ENCODE measurements around the gene ECI2.

Gene ECI2

GRCh38 chr6:4084444-4085331, 50.7 kb downstream of the ECI2 start:
- Histone ChIP-seq H3K9me3 (ENCODE audit: control insufficient read depth, low read length) (no peaks in the 10 kb centered on the region), H3K36me3 (ENCODE audit: control insufficient read depth, insufficient read depth, low read length) (no peaks in the 10 kb centered on the region), H3K27me3 (ENCODE audit: control insufficient read depth, insufficient read depth, low read length, poor library complexity, severe bottlenecking) (no peaks in the 10 kb centered on the region), H3K27ac (ENCODE audit: insufficient read depth, low read depth, low read length, poor library complexity, severe bottlenecking) (no peak overlapping the region), H3K4me1 (ENCODE audit: control insufficient read depth, insufficient read depth, low read length) (no peaks in the 10 kb centered on the region), H3K4me3 (ENCODE audit: insufficient read depth, low read depth, low read length) (no peak overlapping the region)
- 78 to 83% methylated on average over 6 to 8 of the region's 9 CpGs for WGBS, 2 experiments

GRCh38 chr6:4078691-4079471, 56.5 kb downstream of the ECI2 start, which contains the start of gene FAM217A:
Gene FAM217A (minus strand): TSS chr6:4079137. CDS start chr6:4077414, 1,723 bp downstream.
- Histone ChIP-seq H3K9me3 (ENCODE audit: control insufficient read depth, low read length) (no peaks in the 10 kb centered on the region), H3K4me1 (ENCODE audit: control insufficient read depth, insufficient read depth, low read length) (no peaks in the 10 kb centered on the region), H3K4me3 (ENCODE audit: insufficient read depth, low read depth, low read length) (no peak within 1 kb of the TSS), H3K27ac (ENCODE audit: insufficient read depth, low read depth, low read length, poor library complexity, severe bottlenecking) (no peak within 1 kb of the TSS), H3K36me3 (ENCODE audit: control insufficient read depth, insufficient read depth, low read length) (no peaks in the 10 kb centered on the region), H3K27me3 (ENCODE audit: control insufficient read depth, insufficient read depth, low read length, poor library complexity, severe bottlenecking) (no peaks in the 10 kb centered on the region)
- WGBS, 2 experiments = 95% methylated on average over 91 of the region's 91 CpGs

DNA sequence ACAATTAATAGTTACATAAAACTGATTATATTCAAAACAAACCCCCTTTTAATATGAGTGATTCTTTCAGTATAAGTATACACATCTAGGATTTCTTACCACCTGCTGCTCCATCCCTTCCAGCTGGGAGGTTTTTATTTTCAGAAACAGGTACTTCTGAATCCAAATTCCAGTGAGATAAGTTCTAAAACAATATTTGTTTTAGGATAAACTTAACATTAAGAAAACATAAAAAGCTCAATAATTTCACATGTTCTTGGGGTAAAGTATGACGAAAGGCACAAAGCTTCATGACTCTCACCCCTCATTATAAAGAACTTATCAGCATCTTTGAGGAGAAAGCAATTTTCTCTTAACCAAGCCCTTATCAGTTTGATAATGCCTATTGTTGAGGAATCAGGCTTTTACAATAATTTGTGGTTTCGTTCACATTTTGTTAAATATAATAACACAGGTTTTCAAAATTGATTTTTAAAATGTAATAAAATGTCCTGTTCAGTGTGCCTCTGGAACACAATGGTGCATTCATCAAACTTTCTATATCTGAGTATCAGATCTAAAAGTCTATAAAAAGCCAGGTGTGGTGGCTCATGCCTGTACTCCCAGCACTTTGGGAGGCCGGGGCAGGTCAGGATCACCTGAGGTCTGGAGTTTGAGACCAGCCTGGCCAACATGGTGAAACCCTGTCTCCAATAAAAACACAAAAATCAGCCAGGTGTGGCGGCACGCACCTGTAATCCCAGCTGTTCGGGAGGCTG, 60.7 kb downstream of the ECI2 start:
- Histone ChIP-seq H3K4me1 (ENCODE audit: control insufficient read depth, insufficient read depth, low read length) (no peaks in the 10 kb centered on the region), H3K36me3 (ENCODE audit: control insufficient read depth, insufficient read depth, low read length) (no peaks in the 10 kb centered on the region), H3K27me3 (ENCODE audit: control insufficient read depth, insufficient read depth, low read length, poor library complexity, severe bottlenecking) (no peaks in the 10 kb centered on the region), H3K9me3 (ENCODE audit: control insufficient read depth, low read length) (no peaks in the 10 kb centered on the region), H3K4me3 (ENCODE audit: insufficient read depth, low read depth, low read length) (no peak overlapping the region), H3K27ac (ENCODE audit: insufficient read depth, low read depth, low read length, poor library complexity, severe bottlenecking) (no peak overlapping the region)
- 95 to 98% methylated on average over 5 of the region's 6 CpGs for WGBS, 2 experiments

DNA sequence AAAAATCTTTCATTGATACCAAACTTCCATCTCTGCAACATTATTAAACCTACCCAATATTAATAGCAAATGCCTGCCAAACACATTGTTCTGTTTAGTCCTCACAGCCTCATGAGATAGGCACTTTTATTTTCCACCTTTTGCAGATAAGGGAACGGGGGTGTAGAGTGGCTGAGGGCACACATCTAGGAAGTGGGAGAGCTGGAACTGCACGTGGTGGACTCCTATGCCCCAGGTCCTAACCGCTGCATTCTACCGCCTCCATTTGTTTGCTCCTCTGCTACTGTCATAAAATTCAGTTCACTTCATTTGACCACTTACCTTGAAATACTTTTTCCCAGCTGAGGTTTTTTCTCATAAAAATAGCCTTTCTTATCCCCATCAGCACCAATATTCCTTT, 64.0 kb downstream of the ECI2 start:
- Histone ChIP-seq H3K27ac (ENCODE audit: insufficient read depth, low read depth, low read length, poor library complexity, severe bottlenecking) (no peak overlapping the region), H3K4me3 (ENCODE audit: insufficient read depth, low read depth, low read length) (no peak overlapping the region), H3K36me3 (ENCODE audit: control insufficient read depth, insufficient read depth, low read length) (no peaks in the 10 kb centered on the region), H3K4me1 (ENCODE audit: control insufficient read depth, insufficient read depth, low read length) (no peaks in the 10 kb centered on the region), H3K27me3 (ENCODE audit: control insufficient read depth, insufficient read depth, low read length, poor library complexity, severe bottlenecking) (no peaks in the 10 kb centered on the region), H3K9me3 (ENCODE audit: control insufficient read depth, low read length) (no peaks in the 10 kb centered on the region)
- WGBS, 2 experiments = 84 to 88% methylated on average over 4 of the region's 4 CpGs

- Histone ChIP-seq H3K4me1 (ENCODE audit: control insufficient read depth, insufficient read depth, low read length) (no peaks in the 10 kb centered on the region), H3K4me3 (ENCODE audit: insufficient read depth, low read depth, low read length) (no peak overlapping the region), H3K9me3 (ENCODE audit: control insufficient read depth, low read length) (no peaks in the 10 kb centered on the region), H3K27ac (ENCODE audit: insufficient read depth, low read depth, low read length, poor library complexity, severe bottlenecking) (no peak overlapping the region), H3K36me3 (ENCODE audit: control insufficient read depth, insufficient read depth, low read length) (peaks cover 7% of the 10 kb centered on the region), H3K27me3 (ENCODE audit: control insufficient read depth, insufficient read depth, low read length, poor library complexity, severe bottlenecking) (no peaks in the 10 kb centered on the region)
- 91 to 92% methylated on average over 6 of the region's 6 CpGs for WGBS, 2 experiments
Observed at GRCh38 chr6:4069199-4069598, 66.2 kb downstream of the ECI2 start.

- Histone ChIP-seq H3K27me3 (ENCODE audit: control insufficient read depth, insufficient read depth, low read length, poor library complexity, severe bottlenecking) (no peaks in the 10 kb centered on the region), H3K36me3 (ENCODE audit: control insufficient read depth, insufficient read depth, low read length) (peaks cover 19% of the 10 kb centered on the region), H3K4me1 (ENCODE audit: control insufficient read depth, insufficient read depth, low read length) (no peaks in the 10 kb centered on the region), H3K27ac (ENCODE audit: insufficient read depth, low read depth, low read length, poor library complexity, severe bottlenecking) (no peak overlapping the region), H3K4me3 (ENCODE audit: insufficient read depth, low read depth, low read length) (no peak overlapping the region), H3K9me3 (ENCODE audit: control insufficient read depth, low read length) (no peaks in the 10 kb centered on the region)
- 100% methylated on average over 1 of the region's 1 CpG for WGBS, 2 experiments
Observed at GRCh38 chr6:4067673-4068072, 67.7 kb downstream of the ECI2 start.

GRCh38 chr6:4066029-4066755, 69.2 kb downstream of the ECI2 start:
- H3K9me3 ChIP-seq (ENCODE audit: control insufficient read depth, low read length) = no peaks in the 10 kb centered on the region
- H3K4me3 ChIP-seq (ENCODE audit: insufficient read depth, low read depth, low read length) = no peak overlapping the region
- no peaks in the 10 kb centered on the region for H3K4me1 ChIP-seq (ENCODE audit: control insufficient read depth, insufficient read depth, low read length)
- no peaks in the 10 kb centered on the region for H3K27me3 ChIP-seq (ENCODE audit: control insufficient read depth, insufficient read depth, low read length, poor library complexity, severe bottlenecking)
- H3K27ac ChIP-seq (ENCODE audit: insufficient read depth, low read depth, low read length, poor library complexity, severe bottlenecking) = no peak overlapping the region
- peaks cover 25% of the 10 kb centered on the region for H3K36me3 ChIP-seq (ENCODE audit: control insufficient read depth, insufficient read depth, low read length)
- 84 to 95% methylated on average over 6 to 7 of the region's 7 CpGs for WGBS, 2 experiments
